ENCODE measurements around the gene GPR183.

DNA sequence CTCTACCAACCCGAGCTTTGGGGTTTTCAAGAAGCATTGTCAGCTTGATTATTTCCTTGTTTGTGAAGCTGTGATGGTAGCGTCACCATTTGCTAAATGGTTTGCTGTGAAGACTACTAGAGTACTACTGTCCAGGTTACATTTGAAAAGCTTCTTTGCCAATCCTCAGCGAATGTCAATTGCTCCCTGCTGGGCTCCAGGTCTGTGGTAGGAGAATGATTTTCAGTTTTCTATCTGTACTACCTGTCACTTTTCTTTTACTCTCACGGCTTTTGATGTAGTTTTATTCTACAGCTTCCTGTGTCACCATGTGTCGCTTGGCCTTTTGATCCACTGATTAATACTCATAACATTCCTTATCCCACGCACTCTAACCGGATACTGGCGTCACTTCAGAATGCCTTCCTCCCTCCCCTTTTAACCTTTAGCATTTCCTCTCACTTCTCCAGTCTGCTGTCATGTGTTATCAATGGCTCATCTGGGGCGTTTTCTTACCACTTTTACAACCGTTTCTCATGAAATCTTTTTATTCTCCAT is 7.5 kb upstream of the GPR183 start:
- TF ChIP-seq, protein P1, sequence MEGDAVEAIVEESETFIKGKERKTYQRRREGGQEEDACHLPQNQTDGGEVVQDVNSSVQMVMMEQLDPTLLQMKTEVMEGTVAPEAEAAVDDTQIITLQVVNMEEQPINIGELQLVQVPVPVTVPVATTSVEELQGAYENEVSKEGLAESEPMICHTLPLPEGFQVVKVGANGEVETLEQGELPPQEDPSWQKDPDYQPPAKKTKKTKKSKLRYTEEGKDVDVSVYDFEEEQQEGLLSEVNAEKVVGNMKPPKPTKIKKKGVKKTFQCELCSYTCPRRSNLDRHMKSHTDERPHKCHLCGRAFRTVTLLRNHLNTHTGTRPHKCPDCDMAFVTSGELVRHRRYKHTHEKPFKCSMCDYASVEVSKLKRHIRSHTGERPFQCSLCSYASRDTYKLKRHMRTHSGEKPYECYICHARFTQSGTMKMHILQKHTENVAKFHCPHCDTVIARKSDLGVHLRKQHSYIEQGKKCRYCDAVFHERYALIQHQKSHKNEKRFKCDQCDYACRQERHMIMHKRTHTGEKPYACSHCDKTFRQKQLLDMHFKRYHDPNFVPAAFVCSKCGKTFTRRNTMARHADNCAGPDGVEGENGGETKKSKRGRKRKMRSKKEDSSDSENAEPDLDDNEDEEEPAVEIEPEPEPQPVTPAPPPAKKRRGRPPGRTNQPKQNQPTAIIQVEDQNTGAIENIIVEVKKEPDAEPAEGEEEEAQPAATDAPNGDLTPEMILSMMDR (IDR thresholded peaks at IDR 0.05; ENCODE audit: insufficient read depth, low read depth, low read length) = no peak
- TF ChIP-seq EZH2 (IDR thresholded peaks at IDR 0.05; ENCODE audit: insufficient read depth, low read length) = no peak
